GM12874 (cell line): ENCODE data around the gene PLD5.

Experiments used
- CTCF ChIP-seq: IDR thresholded peaks from 2 replicates; pipeline ENCODE4 v1.5.1; 2011; ENCODE audit warnings: low read depth, mild to moderate bottlenecking, control low read depth, low read length, moderate library complexity; ENCODE audit not compliant: insufficient read depth

Gene PLD5

GRCh38 chr1:242416657-242417056, 107.8 kb downstream of the PLD5 start:
- no peak for TF ChIP-seq CTCF

GRCh38 chr1:242412921-242413320, 111.6 kb downstream of the PLD5 start:
- TF ChIP-seq CTCF = no peak

- TF ChIP-seq CTCF = no peak
Observed at GRCh38 chr1:242411901-242412300, 112.6 kb downstream of the PLD5 start.

GRCh38 chr1:242405947-242406346, 118.5 kb downstream of the PLD5 start:
- TF ChIP-seq CTCF = no peak

- TF ChIP-seq CTCF = no peak
Observed at GRCh38 chr1:242404296-242404695, 120.2 kb downstream of the PLD5 start.

GRCh38 chr1:242402956-242403355, 121.5 kb downstream of the PLD5 start:
- no peak for TF ChIP-seq CTCF

GRCh38 chr1:242401937-242402336, 122.6 kb downstream of the PLD5 start:
- TF ChIP-seq CTCF = no peak

GRCh38 chr1:242398351-242398750, 126.1 kb downstream of the PLD5 start:
- TF ChIP-seq CTCF = no peak
